ENCODE measurements around the gene OR10C1.

Gene OR10C1

GRCh38 chr6:29478740-29479139 is 39.6 kb downstream of the OR10C1 start:
- DNase-seq, result no peak

- DNase-seq, result no peak
Observed at GRCh38 chr6:29479560-29479959, 40.5 kb downstream of the OR10C1 start.

GRCh38 chr6:29483186-29483585 is 44.1 kb downstream of the OR10C1 start:
- no peak for DNase-seq

GRCh38 chr6:29483735-29484134 is 44.6 kb downstream of the OR10C1 start:
- no peak for DNase-seq

- DNase-seq, result no peak
Observed at GRCh38 chr6:29486577-29486976, 47.5 kb downstream of the OR10C1 start.

GRCh38 chr6:29487131-29487530 is 48.0 kb downstream of the OR10C1 start:
- no peak for DNase-seq

GRCh38 chr6:29487660-29488059 is 48.6 kb downstream of the OR10C1 start, which contains the start of gene MAS1L:
TSS of gene MAS1L (minus strand) at chr6:29487956. CDS start at chr6:29487902, 54 bp downstream.
- no peak for DNase-seq

- DNase-seq, result no peak
Observed at GRCh38 chr6:29488874-29489273, 49.8 kb downstream of the OR10C1 start.

- no peak for DNase-seq
Observed at GRCh38 chr6:29489286-29489685, 50.2 kb downstream of the OR10C1 start.

- DNase-seq, result no peak
Observed at GRCh38 chr6:29490055-29490454, 50.9 kb downstream of the OR10C1 start.

- DNase-seq, result no peak
Observed at GRCh38 chr6:29490552-29490951, 51.4 kb downstream of the OR10C1 start.

Measured in inflammatory macrophage treated with lipopolysaccharide for 4 hours (primary cell).